ENCODE results near the gene MTA3. TPM values are rescaled to one million over a fixed set of nuclear protein-coding genes. Genes with fewer than 3 reads are reported as not detected.

MTA3 gene
- total RNA-seq, 6 experiments from 2014 or later, result 6.3 to 13.0 (median 11.4) TPM

GRCh38 chr2:42567364-42567763 lies 1.1 kb upstream of the MTA3 start:
- Histone ChIP-seq H3K4me1 (peaks cover 0 to 4% (median 0%) of the 10 kb centered on the region in 4 donors), H3K27me3 (no peaks in the 10 kb centered on the region), H3K9me3 (no peaks in the 10 kb centered on the region), H3K36me3 (peaks cover 0 to 6% (median 0%) of the 10 kb centered on the region in 4 donors), H3K4me3 (no peak overlapping the region), H3K27ac (no peak overlapping the region)
- intact Hi-C loops (cut with DNase I), result no loop called here
- TF ChIP-seq POLR2A (IDR thresholded peaks at IDR 0.05), result no peak
- TF ChIP-seq CTCF (IDR thresholded peaks at IDR 0.05), result no peak
- ATAC-seq, result no peak
- no peak for DNase-seq
- WGBS (ENCODE audit: insufficient coverage, low coverage, low lambda C conversion rate, missing lambda C conversion rate), result 50% methylated on average over 7 of the region's 7 CpGs

- peaks cover 0 to 6% (median 0%) of the 10 kb centered on the region in 4 donors for H3K36me3 ChIP-seq
- DNase-seq (peak; percentile 22 to 53 (median 46)), ATAC-seq (peak; percentile 33 to 46 (median 40))
- 74% methylated on average over 4 of the region's 12 CpGs for WGBS (ENCODE audit: insufficient coverage, low coverage, low lambda C conversion rate, missing lambda C conversion rate)
- H3K27me3 ChIP-seq, result no peaks in the 10 kb centered on the region
- no peaks in the 10 kb centered on the region for H3K9me3 ChIP-seq
- peak overlapping the region in 2 of 3 donors; percentile 86 for H3K4me3 ChIP-seq
- peaks cover 0 to 4% (median 0%) of the 10 kb centered on the region in 4 donors for H3K4me1 ChIP-seq
- intact Hi-C loops (cut with DNase I), result no loop called here
- TF ChIP-seq POLR2A (IDR thresholded peaks at IDR 0.05) (no peak), CTCF (IDR thresholded peaks at IDR 0.05) (no peak)
- no peak overlapping the region for H3K27ac ChIP-seq
These were observed 529 bp upstream of the MTA3 start for GRCh38 chr2:42567806-42568400.

GRCh38 chr2:42569116-42569711 lies 782 bp downstream of the MTA3 start:
- H3K27me3 ChIP-seq, result no peaks in the 10 kb centered on the region
- peak overlapping the region; percentile 72 to 79 (median 76) for H3K27ac ChIP-seq
- intact Hi-C loops (cut with DNase I), result no loop called here
- TF ChIP-seq CTCF (IDR thresholded peaks at IDR 0.05) (no peak), POLR2A (IDR thresholded peaks at IDR 0.05) (no peak)
- WGBS (ENCODE audit: insufficient coverage, low coverage, low lambda C conversion rate, missing lambda C conversion rate), result 9% methylated on average over 13 of the region's 20 CpGs
- H3K4me3 ChIP-seq, result peak overlapping the region; percentile 86 to 88 (median 86)
- peak in 1 of 3 donors; percentile 46 for DNase-seq
- peak; percentile 52 to 60 (median 56) for ATAC-seq
- peaks cover 0 to 6% (median 0%) of the 10 kb centered on the region in 4 donors for H3K36me3 ChIP-seq
- no peaks in the 10 kb centered on the region for H3K9me3 ChIP-seq
- H3K4me1 ChIP-seq, result peaks cover 0 to 4% (median 0%) of the 10 kb centered on the region in 4 donors

GRCh38 chr2:42569883-42570282 lies 1.5 kb downstream of the MTA3 start:
- intact Hi-C loops (cut with DNase I), result no loop called here
- ATAC-seq (peak in 1 of 4 donors; percentile 6), DNase-seq (no peak)
- Histone ChIP-seq H3K27ac (no peak overlapping the region), H3K36me3 (peaks cover 0 to 6% (median 0%) of the 10 kb centered on the region in 4 donors), H3K9me3 (no peaks in the 10 kb centered on the region), H3K4me3 (no peak overlapping the region), H3K4me1 (peaks cover 0 to 4% (median 0%) of the 10 kb centered on the region in 4 donors), H3K27me3 (no peaks in the 10 kb centered on the region)
- TF ChIP-seq POLR2A (IDR thresholded peaks at IDR 0.05), result no peak
- no peak for TF ChIP-seq CTCF (IDR thresholded peaks at IDR 0.05)
- 49% methylated on average over 4 of the region's 4 CpGs for WGBS (ENCODE audit: insufficient coverage, low coverage, low lambda C conversion rate, missing lambda C conversion rate)
